Naive B cell (primary cell): ENCODE results near the gene CLASP1. TPM values are rescaled to one million over a fixed set of nuclear protein-coding genes. Genes with fewer than 3 reads are reported as not detected.
"Not testable (repeated sequence)": the region's sequence is repeated elsewhere in the genome, so short reads cannot be mapped to it uniquely, and the experiment has no call there.

Source experiments
- ATAC-seq, 2 donors: fragments of 150-1000 bp; cut with Tn5 transposase; 2 replicates each; pipeline ENCODE4 v1.10.0; 2021; ENCODE audit warnings: low read depth in 2 of 2, mild to moderate bottlenecking in 2 of 2, moderate library complexity in 2 of 2
- DNase-seq: peaks from one replicate; pipeline ENCODE4 v3.0.0; 2022
- H3K27ac Mint-ChIP-seq, 6 donors: one replicate each; pipeline ENCODE4 v1.8.0; 2020 to 2022; ENCODE audit warnings: mild to moderate bottlenecking in 6 of 6, mixed read lengths in 6 of 6, moderate library complexity in 5 of 6, inconsistent platforms in 2 of 6
- H3K27me3 Mint-ChIP-seq, 3 donors: one replicate each; pipeline ENCODE4 v1.8.0; 2021 to 2022; ENCODE audit warnings: mixed read lengths in 3 of 3, mild to moderate bottlenecking in 1 of 3
- H3K36me3 Mint-ChIP-seq, 2 donors: one replicate each; pipeline ENCODE4 v1.8.0; 2020 to 2022; ENCODE audit warnings: mixed read lengths in 2 of 2, inconsistent platforms in 1 of 2, mild to moderate bottlenecking in 1 of 2
- H3K4me1 Mint-ChIP-seq, 3 donors: one replicate each; pipeline ENCODE4 v1.8.0; 2020 to 2022; ENCODE audit warnings: mixed read lengths in 3 of 3, inconsistent platforms in 1 of 3, mild to moderate bottlenecking in 1 of 3, moderate library complexity in 1 of 3
- H3K4me3 Mint-ChIP-seq, 8 donors: one replicate each; pipeline ENCODE4 v1.8.0; 2020 to 2022; ENCODE audit warnings: mild to moderate bottlenecking in 8 of 8, mixed read lengths in 8 of 8, moderate library complexity in 8 of 8, inconsistent platforms in 2 of 8
- H3K9me3 Mint-ChIP-seq, 7 donors: one replicate each; pipeline ENCODE4 v1.8.0; 2020 to 2022; ENCODE audit warnings: mixed read lengths in 7 of 7, mild to moderate bottlenecking in 5 of 7, inconsistent platforms in 2 of 7, moderate library complexity in 1 of 7
- polyA plus RNA-seq, 6 donors: library from polyadenylated mRNA; unstranded; fragments of 300-500 nt; fragmentation: Illumina TruSeq; gene quantifications; one replicate each; pipeline ENCODE4 v1.2.3, GENCODE V29; 2021; ENCODE audit warnings: low read depth in 6 of 6

The CLASP1 gene
- polyA plus RNA-seq, 6 donors from 2014 or later, result 4.6 to 24.1 (median 13.5) TPM

DNA sequence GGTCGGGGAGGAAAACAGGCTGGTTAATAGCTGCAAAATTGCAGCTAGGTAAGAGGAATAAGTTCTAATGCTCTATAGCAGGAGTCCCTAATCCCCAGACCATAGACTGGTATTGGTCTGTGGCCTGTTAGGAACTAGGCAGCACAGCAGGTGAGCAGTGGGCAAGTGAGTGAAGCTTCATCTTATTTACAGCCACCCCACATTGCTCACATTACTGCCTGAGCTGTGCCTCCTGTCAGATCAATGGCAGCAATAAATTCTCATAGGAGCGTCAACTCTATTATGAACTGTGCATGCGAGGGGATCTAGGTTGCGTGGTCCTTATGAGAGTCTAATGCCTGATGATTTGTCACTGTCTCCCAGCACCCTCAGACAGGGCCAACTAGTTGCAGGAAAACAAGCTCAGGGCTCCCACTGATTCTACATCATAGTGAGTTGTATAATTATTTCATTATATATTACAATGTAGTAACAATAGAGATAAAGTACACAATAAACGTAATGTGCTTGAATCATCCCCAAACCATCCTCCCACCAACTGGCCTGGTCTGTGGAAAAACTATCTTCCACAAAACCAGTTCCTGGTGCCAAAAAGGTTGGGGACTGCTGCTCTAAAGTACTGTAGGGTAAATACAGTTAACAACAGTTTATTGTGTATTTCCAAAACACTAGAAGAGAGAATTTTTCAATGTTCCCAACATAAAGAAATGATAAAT lies 272.6 kb downstream of the CLASP1 start:
- Mint-ChIP-seq H3K36me3 (peaks cover 53 to 61% of the 10 kb centered on the region in 2 donors), H3K4me3 (no peak overlapping the region), H3K4me1 (peaks cover 0 to 10% (median 3%) of the 10 kb centered on the region in 3 donors), H3K27me3 (no peaks in the 10 kb centered on the region), H3K27ac (no peak overlapping the region), H3K9me3 (peaks cover 0 to 17% (median 6%) of the 10 kb centered on the region in 7 donors)
- no peak for ATAC-seq
- DNase-seq, result no peak

DNA sequence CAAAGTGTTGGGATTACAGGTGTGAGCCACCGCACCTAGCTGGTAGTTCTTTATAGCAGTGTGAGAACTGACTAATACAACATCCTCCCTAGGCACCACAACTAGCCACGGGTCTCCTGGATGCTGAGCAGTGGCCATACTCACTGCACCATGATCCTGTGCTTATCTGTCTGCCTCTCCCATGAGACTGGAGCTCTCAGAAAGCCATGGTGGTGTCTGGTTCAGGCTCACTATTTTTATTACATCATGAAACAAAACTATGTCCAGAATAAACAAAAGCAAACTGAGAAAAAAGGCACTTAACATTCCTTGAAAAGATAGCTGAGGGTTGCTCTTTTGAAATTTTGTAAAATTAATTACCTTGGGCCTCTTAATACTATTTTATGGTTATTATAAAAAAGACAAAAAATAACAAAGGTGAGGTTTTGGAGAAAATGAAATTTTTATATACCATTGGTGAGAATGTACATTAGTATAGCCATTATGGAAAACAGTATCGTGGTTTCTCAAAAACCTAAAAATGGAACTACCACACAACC lies 273.6 kb downstream of the CLASP1 start:
- Mint-ChIP-seq H3K36me3 (peaks cover 59% of the 10 kb centered on the region in 2 donors), H3K4me3 (no peak overlapping the region), H3K27ac (no peak overlapping the region), H3K9me3 (peaks cover 0 to 17% (median 6%) of the 10 kb centered on the region in 7 donors), H3K27me3 (no peaks in the 10 kb centered on the region), H3K4me1 (peaks cover 1 to 14% (median 3%) of the 10 kb centered on the region in 3 donors)
- DNase-seq (no peak), ATAC-seq (no peak)

DNA sequence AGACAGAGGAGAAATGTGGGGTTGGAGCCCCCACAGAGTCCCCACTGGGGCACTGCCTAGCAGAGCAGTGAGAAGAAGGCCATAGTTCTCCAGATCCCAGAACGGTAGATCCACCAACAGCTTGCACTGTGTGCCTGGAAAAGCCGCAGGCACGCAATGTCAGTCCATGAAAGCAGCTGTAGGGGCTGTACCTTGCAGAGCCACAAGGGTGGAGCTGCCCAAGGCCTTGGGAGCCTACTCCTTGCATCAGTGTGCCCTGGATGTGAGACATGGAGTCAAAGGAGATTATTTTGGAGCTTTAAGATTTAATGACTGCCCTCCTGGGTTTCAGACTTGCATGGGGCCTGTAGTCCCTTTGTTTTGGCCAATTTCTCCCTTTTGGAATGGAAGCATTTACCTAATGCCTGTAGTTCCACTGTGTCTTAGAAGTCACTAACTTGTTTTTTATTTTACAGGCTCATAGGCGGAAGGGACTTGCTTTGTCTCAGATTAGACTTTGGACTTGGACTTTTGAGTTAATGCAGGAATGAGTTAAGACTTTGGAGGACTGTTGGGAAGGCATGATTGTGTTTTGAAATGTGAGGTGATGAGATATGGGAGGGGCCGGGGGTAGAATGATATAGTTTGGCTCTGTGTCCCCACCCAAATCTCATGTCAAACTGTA lies 274.7 kb downstream of the CLASP1 start:
- peaks cover 3 to 14% (median 9%) of the 10 kb centered on the region in 3 donors for H3K4me1 Mint-ChIP-seq
- ATAC-seq, DNase-seq, H3K27me3 Mint-ChIP-seq, H3K4me3 Mint-ChIP-seq: not testable (repeated sequence)
- H3K27ac Mint-ChIP-seq, result peak overlapping the region in 1 of 6 donors; percentile 47
- peaks cover 50 to 64% of the 10 kb centered on the region in 2 donors for H3K36me3 Mint-ChIP-seq
- peaks cover 0 to 17% (median 6%) of the 10 kb centered on the region in 7 donors for H3K9me3 Mint-ChIP-seq

DNA sequence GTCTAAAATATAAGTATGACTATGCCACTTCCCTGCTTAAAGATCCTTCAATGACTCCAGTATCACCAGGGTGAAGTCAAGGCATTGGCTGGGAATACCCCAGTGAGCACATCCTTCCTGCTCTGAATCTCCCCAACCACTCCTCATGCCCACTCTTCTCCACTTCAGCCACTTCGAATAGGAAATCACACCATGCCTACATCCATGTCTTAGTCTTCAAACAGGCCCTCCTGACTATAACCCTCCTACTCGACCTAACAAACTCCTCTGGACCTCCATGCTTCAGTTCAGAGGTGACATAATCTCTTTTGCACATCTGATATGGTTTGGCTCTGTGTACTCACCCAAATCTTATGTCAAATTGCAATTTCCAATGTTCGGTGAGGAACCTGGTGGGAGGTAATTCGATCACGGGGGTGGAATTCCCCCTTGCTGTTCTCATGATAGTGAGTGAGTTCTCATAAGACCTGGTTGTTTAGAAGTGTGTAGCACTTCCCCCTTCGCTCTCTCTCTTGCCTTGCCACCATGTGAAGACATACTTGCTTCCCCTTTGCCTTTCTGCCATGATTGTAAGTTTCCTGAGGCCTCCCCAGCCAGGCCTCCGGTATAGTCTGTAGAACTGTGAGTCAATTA lies 276.4 kb downstream of the CLASP1 start:
- H3K9me3 Mint-ChIP-seq, result peaks cover 0 to 17% (median 6%) of the 10 kb centered on the region in 7 donors
- H3K36me3 Mint-ChIP-seq, result peaks cover 36 to 63% of the 10 kb centered on the region in 2 donors
- ATAC-seq (no peak), DNase-seq (no peak)
- no peaks in the 10 kb centered on the region for H3K27me3 Mint-ChIP-seq
- H3K27ac Mint-ChIP-seq, result peak overlapping the region in 4 of 6 donors; percentile 14 to 58 (median 32)
- H3K4me3 Mint-ChIP-seq, result no peak overlapping the region
- peaks cover 3 to 14% (median 9%) of the 10 kb centered on the region in 3 donors for H3K4me1 Mint-ChIP-seq

DNA sequence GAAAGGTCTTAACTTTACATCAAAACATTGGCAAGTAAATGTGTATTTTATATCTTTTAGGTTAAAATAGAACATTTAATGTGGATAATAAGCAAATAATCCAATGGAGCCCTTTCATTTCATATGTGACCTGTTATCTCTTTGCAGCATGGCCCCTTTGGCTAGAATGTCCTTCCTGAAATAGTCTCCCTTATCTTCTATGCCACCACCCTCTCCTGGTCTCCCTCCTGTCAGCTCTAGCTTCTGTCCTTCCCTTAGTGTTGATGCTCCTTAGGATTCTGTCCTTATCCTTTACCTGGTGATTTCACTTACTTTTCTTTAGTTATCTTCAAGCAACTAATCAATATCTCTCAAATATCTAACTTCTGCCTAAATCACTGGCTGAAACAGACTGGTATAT lies 277.2 kb downstream of the CLASP1 start:
- Mint-ChIP-seq H3K36me3 (peaks cover 31 to 58% of the 10 kb centered on the region in 2 donors), H3K27ac (peak overlapping the region in 2 of 6 donors; percentile 10 to 18), H3K4me1 (peaks cover 3 to 14% (median 9%) of the 10 kb centered on the region in 3 donors), H3K9me3 (peaks cover 0 to 17% (median 6%) of the 10 kb centered on the region in 7 donors), H3K4me3 (no peak overlapping the region), H3K27me3 (no peaks in the 10 kb centered on the region)
- ATAC-seq (no peak), DNase-seq (no peak)

DNA sequence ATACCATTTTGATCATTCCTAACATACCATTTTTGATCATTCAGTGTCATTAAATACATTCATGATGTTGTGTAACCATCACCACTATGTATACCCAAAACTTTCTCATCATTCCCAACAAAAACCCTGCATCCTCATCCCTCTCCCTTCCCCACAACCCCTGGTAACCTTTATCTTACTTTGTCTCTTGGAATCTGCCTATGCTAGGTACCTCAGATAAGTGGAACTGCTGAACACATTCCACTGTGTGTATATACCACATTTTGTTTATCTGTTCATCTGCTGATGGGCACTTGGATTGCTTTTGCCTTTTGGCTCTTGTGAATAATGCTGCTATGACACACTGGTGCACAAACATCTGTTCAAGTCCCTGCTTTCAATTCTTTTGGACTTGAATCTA lies 280.4 kb downstream of the CLASP1 start:
- ATAC-seq, result no peak
- H3K27ac Mint-ChIP-seq, result no peak overlapping the region
- H3K36me3 Mint-ChIP-seq, result peaks cover 19 to 61% of the 10 kb centered on the region in 2 donors
- peaks cover 0 to 6% (median 4%) of the 10 kb centered on the region in 7 donors for H3K9me3 Mint-ChIP-seq
- no peak for DNase-seq
- no peaks in the 10 kb centered on the region for H3K27me3 Mint-ChIP-seq
- peaks cover 3 to 14% (median 9%) of the 10 kb centered on the region in 3 donors for H3K4me1 Mint-ChIP-seq
- H3K4me3 Mint-ChIP-seq, result no peak overlapping the region

DNA sequence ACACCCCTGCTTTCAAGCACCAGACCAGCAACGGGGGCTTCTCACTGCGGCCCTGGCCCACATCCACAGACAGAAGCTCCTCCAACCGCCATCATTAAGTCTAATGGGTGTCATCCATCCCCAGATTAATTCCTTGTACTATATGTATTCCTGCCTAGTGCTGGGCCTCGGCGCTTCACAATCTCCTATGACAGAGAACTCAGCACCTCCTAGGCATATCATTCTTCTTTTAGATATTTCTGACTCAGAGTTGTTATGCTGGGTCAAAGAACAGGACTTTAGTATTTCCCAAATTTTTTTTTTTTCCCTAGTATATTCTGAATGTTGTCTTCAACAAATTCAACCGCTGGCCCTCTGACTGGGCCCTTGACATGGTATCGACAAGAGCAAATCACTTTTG lies 281.1 kb downstream of the CLASP1 start:
- DNase-seq (no peak), ATAC-seq (no peak)
- Mint-ChIP-seq H3K9me3 (no peaks in the 10 kb centered on the region), H3K4me3 (no peak overlapping the region), H3K36me3 (peaks cover 13 to 54% of the 10 kb centered on the region in 2 donors), H3K4me1 (peaks cover 1 to 14% (median 9%) of the 10 kb centered on the region in 3 donors), H3K27ac (peak overlapping the region in 1 of 6 donors; percentile 32), H3K27me3 (no peaks in the 10 kb centered on the region)

DNA sequence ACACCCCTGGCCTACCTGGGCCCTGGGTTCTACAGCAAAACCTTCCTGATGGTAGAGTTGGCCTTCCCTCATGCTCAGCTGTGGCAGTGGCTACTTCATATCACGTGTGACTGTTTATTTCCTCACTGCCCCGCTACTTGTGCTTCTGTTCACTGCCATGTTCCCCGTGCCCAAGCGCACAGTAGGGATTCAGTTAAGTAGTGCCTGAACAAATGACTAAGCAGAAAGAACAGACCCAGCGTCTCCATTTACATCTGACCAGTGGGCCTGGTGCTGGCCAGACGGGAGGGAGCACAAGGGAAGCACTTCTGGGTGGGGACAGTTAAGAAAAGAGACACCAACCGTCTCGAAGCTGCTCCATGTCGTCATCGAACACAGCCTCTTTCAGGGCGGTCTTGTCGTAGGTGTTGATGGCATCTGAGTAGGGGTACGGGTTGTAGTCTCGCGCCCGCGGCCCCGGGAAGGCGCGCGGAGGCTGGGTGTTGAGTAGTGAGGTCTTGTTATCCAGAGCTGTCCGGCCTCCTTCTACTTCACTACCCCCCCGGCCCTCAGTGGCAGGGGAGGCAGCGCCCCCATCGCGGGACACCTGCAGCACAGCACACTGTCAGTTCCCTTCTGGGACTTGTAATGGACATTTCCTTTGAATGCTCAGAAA lies 281.9 kb downstream of the CLASP1 start:
- DNase-seq, result no peak
- no peaks in the 10 kb centered on the region for H3K27me3 Mint-ChIP-seq
- H3K36me3 Mint-ChIP-seq, result peaks cover 12 to 46% of the 10 kb centered on the region in 2 donors
- ATAC-seq, result no peak
- H3K27ac Mint-ChIP-seq, result no peak overlapping the region
- H3K4me1 Mint-ChIP-seq, result peaks cover 0 to 10% (median 9%) of the 10 kb centered on the region in 3 donors
- H3K4me3 Mint-ChIP-seq, result no peak overlapping the region
- H3K9me3 Mint-ChIP-seq, result no peaks in the 10 kb centered on the region

DNA sequence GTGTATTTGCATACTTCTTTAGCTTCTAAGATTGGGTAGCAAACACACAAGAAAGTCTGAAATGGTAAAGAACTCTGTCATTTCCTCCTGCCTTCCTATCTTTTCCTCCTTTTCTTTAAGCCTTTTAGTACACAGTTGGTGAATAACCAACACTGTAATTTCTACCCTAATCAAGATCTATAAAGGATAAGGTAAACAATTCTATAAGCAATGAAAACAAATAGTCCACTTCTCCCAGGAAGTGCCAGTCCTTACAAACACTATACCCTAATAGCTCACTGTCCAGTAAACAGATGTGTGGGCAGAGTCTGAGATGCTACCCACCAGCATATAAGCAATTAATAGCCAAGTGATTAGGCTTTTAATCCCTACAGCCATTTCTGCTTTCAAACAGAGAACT lies 283.2 kb downstream of the CLASP1 start:
- no peak for ATAC-seq
- peaks cover 0 to 9% (median 0%) of the 10 kb centered on the region in 3 donors for H3K4me1 Mint-ChIP-seq
- peaks cover 19 to 43% of the 10 kb centered on the region in 2 donors for H3K36me3 Mint-ChIP-seq
- no peaks in the 10 kb centered on the region for H3K9me3 Mint-ChIP-seq
- H3K27ac Mint-ChIP-seq, result no peak overlapping the region
- no peak for DNase-seq
- no peaks in the 10 kb centered on the region for H3K27me3 Mint-ChIP-seq
- H3K4me3 Mint-ChIP-seq, result no peak overlapping the region

DNA sequence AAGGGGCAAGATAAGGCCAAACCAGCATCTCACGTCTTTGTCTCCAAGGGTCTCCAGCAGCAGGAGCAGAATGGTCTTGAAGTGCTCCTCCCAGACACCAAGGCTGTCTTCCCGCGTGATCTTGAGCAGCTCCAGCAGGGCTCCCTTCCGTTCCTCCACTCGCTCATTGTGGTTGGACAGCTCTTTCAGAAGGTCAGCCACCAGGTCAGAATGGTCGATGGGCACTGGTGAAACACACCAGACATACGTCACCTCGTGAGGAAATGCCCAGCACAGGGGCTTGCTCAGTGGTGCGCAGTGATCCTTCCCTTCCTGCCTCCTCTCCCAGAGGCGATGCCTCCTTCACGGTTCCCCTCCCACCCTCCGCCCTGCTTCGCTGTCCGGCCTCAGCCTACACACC lies 284.2 kb downstream of the CLASP1 start:
- peaks cover 29 to 43% of the 10 kb centered on the region in 2 donors for H3K36me3 Mint-ChIP-seq
- no peaks in the 10 kb centered on the region for H3K9me3 Mint-ChIP-seq
- ATAC-seq, result no peak
- no peaks in the 10 kb centered on the region for H3K27me3 Mint-ChIP-seq
- H3K27ac Mint-ChIP-seq, result peak overlapping the region in 1 of 6 donors; percentile 46
- no peak overlapping the region for H3K4me3 Mint-ChIP-seq
- H3K4me1 Mint-ChIP-seq, result peaks cover 0 to 1% (median 0%) of the 10 kb centered on the region in 3 donors
- DNase-seq, result no peak

DNA sequence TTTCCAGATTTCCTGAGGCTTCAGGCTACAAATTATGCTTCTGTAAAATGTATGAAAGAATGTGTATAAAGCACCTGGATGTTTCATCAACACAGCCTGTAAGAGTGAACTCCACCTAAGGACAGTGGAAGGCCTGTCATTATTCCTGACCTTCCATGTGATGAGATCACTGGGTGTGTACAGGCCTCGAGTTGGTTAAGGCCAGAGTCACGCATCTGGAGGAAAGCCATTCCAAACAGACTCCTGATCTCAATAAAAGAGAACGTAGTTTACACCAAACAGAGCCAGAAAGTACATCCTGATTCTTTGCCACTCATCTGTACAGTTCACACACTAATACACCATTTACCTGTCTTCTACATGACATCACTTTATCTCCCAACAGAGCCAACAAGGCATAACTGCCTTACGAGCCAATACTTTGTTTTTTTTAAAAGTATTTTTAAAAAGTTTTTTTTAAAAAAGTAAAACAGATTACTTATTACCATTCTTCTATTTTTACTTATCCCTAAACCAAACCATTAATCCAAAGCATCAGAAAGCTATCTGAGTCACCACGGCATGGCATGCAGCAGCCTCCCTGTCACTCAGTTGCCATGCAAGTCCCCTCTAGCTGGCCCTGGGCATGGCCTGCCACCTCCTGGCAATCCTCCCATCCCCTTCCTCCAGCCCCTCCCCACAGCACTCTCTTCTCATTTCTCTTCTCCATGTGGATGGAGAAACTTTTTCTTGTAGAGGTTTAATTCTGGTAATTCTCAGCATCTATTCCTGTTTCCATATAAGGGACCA lies 285.4 kb downstream of the CLASP1 start:
- H3K27me3 Mint-ChIP-seq, result no peaks in the 10 kb centered on the region
- no peaks in the 10 kb centered on the region for H3K9me3 Mint-ChIP-seq
- no peaks in the 10 kb centered on the region for H3K4me1 Mint-ChIP-seq
- peak overlapping the region in 2 of 6 donors; percentile 22 to 53 for H3K27ac Mint-ChIP-seq
- DNase-seq, result no peak
- no peak for ATAC-seq
- no peak overlapping the region for H3K4me3 Mint-ChIP-seq
- H3K36me3 Mint-ChIP-seq, result peaks cover 31 to 45% of the 10 kb centered on the region in 2 donors

DNA sequence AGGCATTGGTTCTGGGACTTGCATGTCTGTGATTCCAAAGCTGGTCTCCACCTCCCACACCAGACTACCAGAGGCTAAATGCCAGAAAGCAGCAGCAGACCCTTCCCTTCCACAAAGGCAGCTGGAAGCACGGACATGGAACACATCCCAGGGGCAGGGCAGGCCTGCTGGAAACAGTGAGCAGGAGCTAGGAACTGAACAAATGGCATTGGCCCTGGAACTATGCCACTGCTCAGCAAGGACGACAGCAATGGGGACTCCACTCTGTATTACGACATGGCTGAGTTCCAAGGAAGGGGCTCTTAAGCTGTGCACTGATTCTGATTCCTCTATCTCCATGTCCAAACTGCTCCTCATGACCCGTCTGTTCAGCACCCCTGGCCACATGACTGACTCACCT lies 286.5 kb downstream of the CLASP1 start:
- H3K4me1 Mint-ChIP-seq, result no peaks in the 10 kb centered on the region
- H3K27me3 Mint-ChIP-seq, result no peaks in the 10 kb centered on the region
- DNase-seq (no peak), ATAC-seq (no peak)
- H3K36me3 Mint-ChIP-seq, result peaks cover 34 to 42% of the 10 kb centered on the region in 2 donors
- peak overlapping the region in 1 of 6 donors; percentile 47 for H3K27ac Mint-ChIP-seq
- H3K9me3 Mint-ChIP-seq, result no peaks in the 10 kb centered on the region
- H3K4me3 Mint-ChIP-seq, result no peak overlapping the region
